WTC11 (cell line): ENCODE results near the gene OR6N1. TPM values are rescaled to one million over a fixed set of nuclear protein-coding genes. Genes with fewer than 3 reads are reported as not detected.

Source experiments
- ATAC-seq: fragments of 200-7000 bp; cut with Tn5 transposase; 2 replicates; pipeline ENCODE4 v1.10.0; 2021; ENCODE audit warnings: mild to moderate bottlenecking, moderate library complexity
- CTCF ChIA-PET: fragments of 300-600 bp; sonication (Branson Sonifier 250); formaldehyde crosslinking; loops from one replicate; lab custom pipeline; 2021; ENCODE audit warnings: antibody characterized with exemption; lab: Charles Lee
- POLR2A ChIA-PET: fragments of 350-600 bp; sonication (Branson Sonifier 250); formaldehyde crosslinking; loops from one replicate; lab custom pipeline; 2021; ENCODE audit warnings: antibody characterized with exemption; lab: Charles Lee
- DNase-seq: peaks from one replicate; pipeline ENCODE4 v3.0.0; 2021; ENCODE audit warnings: low spot score
- H3K27ac Mint-ChIP-seq: 2 replicates; pipeline ENCODE4 v1.8.0; 2021; ENCODE audit warnings: mixed read lengths
- H3K27me3 Mint-ChIP-seq: 2 replicates; pipeline ENCODE4 v1.8.0; 2021; ENCODE audit warnings: low read depth, mild to moderate bottlenecking, moderate library complexity, mixed read lengths
- H3K36me3 Mint-ChIP-seq: 2 replicates; pipeline ENCODE4 v1.8.0; 2021; ENCODE audit warnings: mixed read lengths
- H3K4me1 Mint-ChIP-seq: 2 replicates; pipeline ENCODE4 v1.8.0; 2022; ENCODE audit warnings: mixed read lengths
- H3K4me3 Mint-ChIP-seq: 2 replicates; pipeline ENCODE4 v1.8.0; 2021; ENCODE audit warnings: mild to moderate bottlenecking, moderate library complexity, mixed read lengths
- H3K9me3 Mint-ChIP-seq: 2 replicates; pipeline ENCODE4 v1.8.0; 2021; ENCODE audit warnings: mixed read lengths
- AR ChIP-seq: fragments of 250-450 bp; sonication (Bioruptor Pico); IDR thresholded peaks from 2 replicates; pipeline ENCODE4 v1.9.0; 2021; ENCODE audit warnings: mild to moderate bottlenecking
- ATF6 ChIP-seq: sonication (generic); formaldehyde crosslinking; IDR thresholded peaks from 2 replicates; pipeline ENCODE4 v1.8.1; 2023; ENCODE audit warnings: mild to moderate bottlenecking, missing genetic modification reagents
- CBFB ChIP-seq: sonication (generic); formaldehyde crosslinking; IDR thresholded peaks from 2 replicates; pipeline ENCODE4 v1.8.1; 2022; ENCODE audit warnings: mild to moderate bottlenecking, low read depth, missing genetic modification reagents
- CREM ChIP-seq: sonication (generic); formaldehyde crosslinking; IDR thresholded peaks from 2 replicates; pipeline ENCODE4 v1.8.1; 2022; ENCODE audit warnings: mild to moderate bottlenecking, missing genetic modification reagents, moderate library complexity
- FOXP1 ChIP-seq: sonication (generic); formaldehyde crosslinking; IDR thresholded peaks from 2 replicates; pipeline ENCODE4 v1.8.0; 2022; ENCODE audit warnings: missing genetic modification reagents, mild to moderate bottlenecking, moderate library complexity, borderline replicate concordance
- GABPB1 ChIP-seq: sonication (generic); formaldehyde crosslinking; IDR thresholded peaks from 2 replicates; pipeline ENCODE4 v1.8.1; 2023; ENCODE audit warnings: mild to moderate bottlenecking, missing genetic modification reagents
- IRF2 ChIP-seq: sonication (generic); formaldehyde crosslinking; IDR thresholded peaks from 2 replicates; pipeline ENCODE4 v1.8.0; 2022; ENCODE audit warnings: low read depth, missing genetic modification reagents, borderline replicate concordance
- MAX ChIP-seq: sonication (generic); formaldehyde crosslinking; IDR thresholded peaks from 2 replicates; pipeline ENCODE4 v1.8.0; 2022; ENCODE audit warnings: mild to moderate bottlenecking, missing genetic modification reagents
- NR2C2 ChIP-seq: sonication (generic); formaldehyde crosslinking; IDR thresholded peaks from 2 replicates; pipeline ENCODE4 v1.8.0; 2022; ENCODE audit warnings: mild to moderate bottlenecking, missing genetic modification reagents
- RORB ChIP-seq: fragments of 250-450 bp; sonication (Bioruptor Pico); IDR thresholded peaks from 2 replicates; pipeline ENCODE4 v1.9.0; 2021; ENCODE audit warnings: mild to moderate bottlenecking
- SMAD3 ChIP-seq: sonication (generic); formaldehyde crosslinking; IDR thresholded peaks from 2 replicates; pipeline ENCODE4 v1.8.0; 2022; ENCODE audit warnings: missing genetic modification reagents, mild to moderate bottlenecking, borderline replicate concordance
- SP1 ChIP-seq: sonication (generic); formaldehyde crosslinking; conservative IDR thresholded peaks from 2 replicates; pipeline ENCODE4 v1.8.1; 2022; ENCODE audit warnings: missing genetic modification reagents
- TCF7 ChIP-seq: sonication (generic); formaldehyde crosslinking; IDR thresholded peaks from 2 replicates; pipeline ENCODE4 v1.8.0; 2022; ENCODE audit warnings: mild to moderate bottlenecking, low read depth, missing genetic modification reagents, moderate library complexity
- TP53 ChIP-seq: sonication (generic); formaldehyde crosslinking; IDR thresholded peaks from 2 replicates; pipeline ENCODE4 v1.8.1; 2023; ENCODE audit warnings: mild to moderate bottlenecking, missing genetic modification reagents
- ZNF121 ChIP-seq: sonication (generic); formaldehyde crosslinking; IDR thresholded peaks from 2 replicates; pipeline ENCODE4 v1.8.0; 2023; ENCODE audit warnings: missing genetic modification reagents
- ZNF219 ChIP-seq: sonication (generic); formaldehyde crosslinking; IDR thresholded peaks from 2 replicates; pipeline ENCODE4 v1.8.0; 2023; ENCODE audit warnings: missing genetic modification reagents, mild to moderate bottlenecking, borderline replicate concordance
- ZNF232 ChIP-seq: sonication (generic); formaldehyde crosslinking; IDR thresholded peaks from 2 replicates; pipeline ENCODE4 v1.8.0; 2022; ENCODE audit warnings: mild to moderate bottlenecking, missing genetic modification reagents
- ZNF416 ChIP-seq: fragments of 250-450 bp; sonication (Bioruptor Pico); IDR thresholded peaks from 2 replicates; pipeline ENCODE4 v1.9.0; 2021; ENCODE audit warnings: mild to moderate bottlenecking, inconsistent platforms
- ZSCAN18 ChIP-seq: fragments of 250-450 bp; sonication (Bioruptor Pico); IDR thresholded peaks from 2 replicates; pipeline ENCODE4 v2.1.2; 2022; ENCODE audit warnings: mild to moderate bottlenecking, moderate library complexity
- total RNA-seq: library from RNA; stranded (reverse); gene quantifications from 3 replicates; pipeline ENCODE4 v1.2.3, GENCODE V29; 2021
- TF ChIP-seq, protein P1 (sequence below): fragments of 250-450 bp; sonication (Bioruptor Pico); IDR thresholded peaks from 2 replicates; pipeline ENCODE4 v1.8.0; 2021; ENCODE audit warnings: mild to moderate bottlenecking
- TF ChIP-seq, protein P2 (sequence below): fragments of 200-600 bp; IDR thresholded peaks from 2 replicates; pipeline ENCODE4 v1.8.0; 2022; ENCODE audit warnings: antibody characterized with exemption
- TF ChIP-seq, protein P3 (sequence below): sonication (generic); formaldehyde crosslinking; IDR thresholded peaks from 2 replicates; pipeline ENCODE4 v1.8.0; 2023; ENCODE audit warnings: missing genetic modification reagents
- TF ChIP-seq, protein P4 (sequence below): sonication (generic); formaldehyde crosslinking; conservative IDR thresholded peaks from 2 replicates; pipeline ENCODE4 v1.8.1; 2022; ENCODE audit warnings: mild to moderate bottlenecking, missing genetic modification reagents

Gene OR6N1
- total RNA-seq, 1 experiment from 2014 or later = not detected

- TF ChIP-seq AR = no peak
- no peak for TF ChIP-seq ATF6
- TF ChIP-seq RORB (CRISPR knock-in tag) = no peak
Measured at GRCh38 chr1:158732524-158732923, 39.5 kb downstream of the OR6N1 start (continued).

DNA sequence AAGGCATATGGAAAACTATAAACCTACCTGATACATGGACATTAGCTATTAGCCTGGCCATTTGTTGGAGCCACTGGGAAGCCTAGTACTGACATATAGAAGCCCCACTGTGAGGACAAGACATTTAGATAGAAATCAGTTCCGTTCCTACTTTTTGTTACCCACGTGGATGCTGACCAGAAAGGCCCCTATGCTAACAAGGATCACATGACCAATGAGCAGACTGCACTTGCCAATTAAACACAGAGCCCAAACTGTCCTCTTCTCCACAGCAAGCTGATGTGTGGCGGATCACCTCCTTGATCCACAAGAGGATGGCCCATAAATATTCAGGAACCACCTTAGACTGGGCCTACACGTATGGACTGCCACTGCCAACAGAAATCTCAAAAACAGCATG, 40.3 kb downstream of the OR6N1 start:
- no peaks in the 10 kb centered on the region for H3K36me3 Mint-ChIP-seq
- TF ChIP-seq TCF7 (CRISPR knock-in tag) (no peak), IRF2 (CRISPR knock-in tag) (no peak), NR2C2 (no peak), ZNF232 (CRISPR knock-in tag) (no peak), MAX (CRISPR knock-in tag) (no peak), GABPB1 (CRISPR knock-in tag) (no peak), ZNF416 (CRISPR knock-in tag) (no peak), ZNF219 (CRISPR knock-in tag) (no peak), ZSCAN18 (no peak)
- TF ChIP-seq, protein P1, sequence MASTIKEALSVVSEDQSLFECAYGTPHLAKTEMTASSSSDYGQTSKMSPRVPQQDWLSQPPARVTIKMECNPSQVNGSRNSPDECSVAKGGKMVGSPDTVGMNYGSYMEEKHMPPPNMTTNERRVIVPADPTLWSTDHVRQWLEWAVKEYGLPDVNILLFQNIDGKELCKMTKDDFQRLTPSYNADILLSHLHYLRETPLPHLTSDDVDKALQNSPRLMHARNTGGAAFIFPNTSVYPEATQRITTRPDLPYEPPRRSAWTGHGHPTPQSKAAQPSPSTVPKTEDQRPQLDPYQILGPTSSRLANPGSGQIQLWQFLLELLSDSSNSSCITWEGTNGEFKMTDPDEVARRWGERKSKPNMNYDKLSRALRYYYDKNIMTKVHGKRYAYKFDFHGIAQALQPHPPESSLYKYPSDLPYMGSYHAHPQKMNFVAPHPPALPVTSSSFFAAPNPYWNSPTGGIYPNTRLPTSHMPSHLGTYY (CRISPR knock-in tag) = no peak
- TF ChIP-seq, protein P2, sequence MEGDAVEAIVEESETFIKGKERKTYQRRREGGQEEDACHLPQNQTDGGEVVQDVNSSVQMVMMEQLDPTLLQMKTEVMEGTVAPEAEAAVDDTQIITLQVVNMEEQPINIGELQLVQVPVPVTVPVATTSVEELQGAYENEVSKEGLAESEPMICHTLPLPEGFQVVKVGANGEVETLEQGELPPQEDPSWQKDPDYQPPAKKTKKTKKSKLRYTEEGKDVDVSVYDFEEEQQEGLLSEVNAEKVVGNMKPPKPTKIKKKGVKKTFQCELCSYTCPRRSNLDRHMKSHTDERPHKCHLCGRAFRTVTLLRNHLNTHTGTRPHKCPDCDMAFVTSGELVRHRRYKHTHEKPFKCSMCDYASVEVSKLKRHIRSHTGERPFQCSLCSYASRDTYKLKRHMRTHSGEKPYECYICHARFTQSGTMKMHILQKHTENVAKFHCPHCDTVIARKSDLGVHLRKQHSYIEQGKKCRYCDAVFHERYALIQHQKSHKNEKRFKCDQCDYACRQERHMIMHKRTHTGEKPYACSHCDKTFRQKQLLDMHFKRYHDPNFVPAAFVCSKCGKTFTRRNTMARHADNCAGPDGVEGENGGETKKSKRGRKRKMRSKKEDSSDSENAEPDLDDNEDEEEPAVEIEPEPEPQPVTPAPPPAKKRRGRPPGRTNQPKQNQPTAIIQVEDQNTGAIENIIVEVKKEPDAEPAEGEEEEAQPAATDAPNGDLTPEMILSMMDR = no peak
- DNase-seq (no peak), ATAC-seq (no peak)
- no peaks in the 10 kb centered on the region for H3K9me3 Mint-ChIP-seq
- no peak overlapping the region for H3K4me3 Mint-ChIP-seq
- H3K27me3 Mint-ChIP-seq = no peaks in the 10 kb centered on the region
- ChIA-PET CTCF (no interaction called here), POLR2A (no interaction called here)
- no peaks in the 10 kb centered on the region for H3K4me1 Mint-ChIP-seq
- H3K27ac Mint-ChIP-seq = no peak overlapping the region

GRCh38 chr1:158730453-158730852, 41.5 kb downstream of the OR6N1 start:
- Mint-ChIP-seq H3K9me3 (no peaks in the 10 kb centered on the region), H3K4me3 (no peak overlapping the region), H3K4me1 (no peaks in the 10 kb centered on the region), H3K27me3 (no peaks in the 10 kb centered on the region), H3K36me3 (no peaks in the 10 kb centered on the region), H3K27ac (no peak overlapping the region)
- ChIA-PET CTCF (no interaction called here), POLR2A (no interaction called here)
- DNase-seq (no peak), ATAC-seq (no peak)
- TF ChIP-seq, protein P3, sequence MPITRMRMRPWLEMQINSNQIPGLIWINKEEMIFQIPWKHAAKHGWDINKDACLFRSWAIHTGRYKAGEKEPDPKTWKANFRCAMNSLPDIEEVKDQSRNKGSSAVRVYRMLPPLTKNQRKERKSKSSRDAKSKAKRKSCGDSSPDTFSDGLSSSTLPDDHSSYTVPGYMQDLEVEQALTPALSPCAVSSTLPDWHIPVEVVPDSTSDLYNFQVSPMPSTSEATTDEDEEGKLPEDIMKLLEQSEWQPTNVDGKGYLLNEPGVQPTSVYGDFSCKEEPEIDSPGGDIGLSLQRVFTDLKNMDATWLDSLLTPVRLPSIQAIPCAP (CRISPR knock-in tag) = no peak
- no peak for TF ChIP-seq SP1 (CRISPR knock-in tag)
- TF ChIP-seq MAX (CRISPR knock-in tag) = no peak
- TF ChIP-seq ZNF219 (CRISPR knock-in tag) = no peak
- no peak for TF ChIP-seq TP53
- no peak for TF ChIP-seq ZNF121 (CRISPR knock-in tag)
- TF ChIP-seq, protein P4, sequence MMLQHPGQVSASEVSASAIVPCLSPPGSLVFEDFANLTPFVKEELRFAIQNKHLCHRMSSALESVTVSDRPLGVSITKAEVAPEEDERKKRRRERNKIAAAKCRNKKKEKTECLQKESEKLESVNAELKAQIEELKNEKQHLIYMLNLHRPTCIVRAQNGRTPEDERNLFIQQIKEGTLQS (CRISPR knock-in tag) = no peak
- no peak for TF ChIP-seq FOXP1
- TF ChIP-seq SMAD3 (CRISPR knock-in tag) = no peak
- no peak for TF ChIP-seq CREM
- TF ChIP-seq CBFB = no peak
